NCI-H82 (cell line): ENCODE results near the gene RIMS4.
A peak's percentile ranks its signal among the peaks of the same experiment; 100 is the strongest.

ENCODE experiments used
- DNase-seq: peaks from one replicate; lab custom pipeline; 2025; lab: John Stamatoyannopoulos, UW

RIMS4 gene

DNA sequence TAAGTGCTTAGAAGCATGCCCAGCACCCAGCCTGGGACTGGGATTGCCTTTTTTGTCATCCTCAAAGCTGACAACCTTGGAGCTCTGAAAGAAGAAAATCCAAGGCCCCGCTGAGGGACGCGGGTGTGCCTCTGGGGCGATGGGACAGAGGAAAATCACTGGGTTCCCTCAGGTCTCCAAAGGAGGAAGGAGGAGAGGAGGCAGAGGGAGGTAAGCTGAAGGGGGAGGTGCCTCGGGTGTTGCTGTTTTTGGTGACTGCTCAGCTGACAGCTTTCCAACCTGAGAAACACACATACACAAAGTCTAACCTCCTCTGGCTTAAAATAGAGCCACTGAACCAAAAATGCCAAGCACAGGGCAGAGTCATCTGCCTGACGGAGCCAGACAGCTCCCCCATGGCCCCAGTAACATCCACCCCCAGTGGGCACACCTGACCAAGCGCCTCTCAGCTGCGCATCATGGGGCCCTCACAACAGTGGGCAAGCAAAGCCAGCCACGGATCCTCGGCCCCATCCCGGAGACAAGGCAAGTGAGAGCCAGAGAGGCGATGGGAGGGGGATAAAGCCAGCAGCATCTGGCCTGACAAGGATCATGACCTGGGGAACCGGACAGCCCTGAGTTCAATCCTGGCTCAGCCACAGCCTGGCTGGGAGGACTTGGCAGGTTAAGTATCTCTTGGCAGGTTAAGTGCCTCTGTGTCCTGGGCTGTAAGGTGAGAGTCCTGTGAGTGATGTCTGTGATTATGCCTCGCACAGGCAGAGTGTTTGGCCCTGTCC is 67.9 kb downstream of the RIMS4 start:
- DNase-seq, result peak; percentile 22

DNA sequence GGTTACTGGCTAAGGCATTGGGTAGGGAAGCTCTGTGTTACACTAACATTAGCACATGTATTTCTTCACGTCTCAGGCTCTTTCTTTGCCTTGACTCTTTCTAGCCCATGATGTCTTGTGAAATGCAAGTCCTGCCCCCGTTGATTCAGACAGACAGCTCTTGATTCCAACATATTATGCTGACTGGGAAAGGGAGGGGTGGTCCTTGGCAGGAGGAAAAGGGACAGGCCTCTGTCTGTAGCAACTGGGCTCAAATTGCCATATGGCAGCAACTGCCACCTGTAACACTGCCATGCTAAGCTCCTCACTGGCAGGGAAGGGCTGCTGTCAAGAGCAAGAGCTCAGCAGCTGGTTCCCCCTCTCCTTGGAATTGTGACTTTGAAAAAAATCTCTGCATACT is 70.4 kb downstream of the RIMS4 start:
- peak; percentile 92 for DNase-seq

GRCh38 chr20:44738813-44739477 is 71.4 kb downstream of the RIMS4 start:
- peak; percentile 98 for DNase-seq

DNA sequence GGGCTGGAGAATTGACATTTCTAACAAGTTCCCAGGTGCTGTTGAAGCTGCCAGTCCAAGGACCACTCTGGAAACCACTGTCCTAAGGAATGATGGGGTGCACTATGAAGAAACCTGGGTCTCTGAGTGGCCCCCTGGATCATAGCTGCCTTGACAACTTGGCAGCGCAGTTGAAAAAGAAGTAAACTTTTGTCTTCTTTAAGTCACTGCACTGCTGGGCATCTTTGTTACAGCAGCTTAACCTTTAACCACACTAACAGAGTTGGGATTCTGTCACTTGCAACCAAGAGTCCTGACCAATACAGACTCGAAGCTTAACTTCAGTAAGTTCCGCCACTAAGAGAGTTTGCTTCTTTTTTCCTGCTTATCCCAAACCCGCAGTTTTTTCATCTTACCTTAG is 73.2 kb downstream of the RIMS4 start:
- DNase-seq, result no peak

DNA sequence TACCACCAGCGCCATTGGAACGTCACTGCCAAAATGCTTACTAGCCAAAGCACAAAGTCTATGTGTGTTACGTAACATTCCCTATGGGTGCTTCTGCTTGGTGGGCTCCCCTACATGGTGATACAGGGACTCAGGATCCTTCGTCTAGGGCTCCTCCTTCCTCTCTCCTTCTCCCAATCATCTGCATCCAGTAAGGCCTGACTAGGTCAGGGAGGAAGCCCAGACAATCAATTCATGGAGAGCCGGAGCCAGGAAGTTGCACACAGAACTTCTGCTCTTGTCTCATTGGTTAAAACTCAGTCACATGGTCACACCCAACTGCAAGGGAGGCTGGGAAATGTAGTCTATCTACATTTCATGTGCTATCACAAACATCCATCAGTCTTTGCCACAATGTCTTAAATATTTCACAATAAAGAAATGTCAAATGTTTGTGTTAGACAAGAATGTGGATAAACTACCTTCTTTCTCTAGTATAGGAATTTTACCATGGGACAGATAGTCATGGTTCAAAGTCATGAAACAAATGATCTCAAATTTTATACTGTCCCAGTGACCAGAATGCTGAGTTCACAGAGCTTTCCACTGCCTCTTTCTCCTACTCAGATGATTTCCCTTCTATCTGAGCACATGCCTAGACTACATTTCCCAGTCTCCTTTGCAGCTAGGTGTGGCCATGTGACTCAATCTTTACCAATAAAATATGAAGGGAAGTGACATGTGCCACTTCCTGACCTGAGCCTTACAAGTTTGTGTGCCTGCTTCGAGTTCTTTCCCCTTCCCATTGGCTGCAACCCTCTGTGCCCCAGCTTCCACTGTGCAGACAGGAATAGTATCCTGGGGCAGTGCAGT is 74.0 kb downstream of the RIMS4 start:
- peak; percentile 94 for DNase-seq

DNA sequence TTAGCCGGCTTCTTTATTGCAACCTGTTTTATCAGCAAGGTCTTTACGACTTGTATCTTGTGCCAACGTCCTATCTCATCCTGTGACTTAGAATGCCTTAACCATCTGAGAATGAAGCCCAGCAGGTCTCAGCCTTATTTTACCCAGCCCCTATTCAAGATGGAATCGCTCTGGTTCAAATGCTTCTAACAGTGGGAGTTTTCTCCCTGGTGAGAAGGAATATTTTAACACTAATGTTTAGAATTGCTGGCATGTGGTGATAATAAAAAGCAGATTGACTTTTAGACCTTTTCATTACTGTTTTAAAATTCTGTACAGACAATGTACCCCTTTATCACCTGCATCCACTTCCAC is 74.6 kb downstream of the RIMS4 start:
- DNase-seq, result no peak

DNA sequence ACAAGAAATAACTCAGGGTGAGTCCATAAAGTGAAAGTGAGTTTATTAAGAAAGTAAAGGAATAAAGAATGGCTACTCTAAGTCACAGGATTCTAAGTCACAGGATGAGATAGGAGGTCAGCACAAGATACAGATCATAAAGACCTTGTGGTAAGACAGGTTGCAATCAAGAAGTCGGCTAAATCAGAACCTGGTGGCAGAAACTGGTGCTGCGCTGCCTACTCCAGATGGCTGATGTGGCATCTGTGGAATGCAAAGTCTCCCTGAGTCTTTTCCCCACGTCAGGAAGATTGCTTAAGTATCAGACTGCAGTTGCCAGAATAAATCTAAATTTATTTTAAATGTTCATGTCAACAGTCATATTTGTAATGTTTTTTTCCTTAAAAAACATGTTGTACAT is 75.4 kb downstream of the RIMS4 start:
- peak; percentile 49 for DNase-seq

DNA sequence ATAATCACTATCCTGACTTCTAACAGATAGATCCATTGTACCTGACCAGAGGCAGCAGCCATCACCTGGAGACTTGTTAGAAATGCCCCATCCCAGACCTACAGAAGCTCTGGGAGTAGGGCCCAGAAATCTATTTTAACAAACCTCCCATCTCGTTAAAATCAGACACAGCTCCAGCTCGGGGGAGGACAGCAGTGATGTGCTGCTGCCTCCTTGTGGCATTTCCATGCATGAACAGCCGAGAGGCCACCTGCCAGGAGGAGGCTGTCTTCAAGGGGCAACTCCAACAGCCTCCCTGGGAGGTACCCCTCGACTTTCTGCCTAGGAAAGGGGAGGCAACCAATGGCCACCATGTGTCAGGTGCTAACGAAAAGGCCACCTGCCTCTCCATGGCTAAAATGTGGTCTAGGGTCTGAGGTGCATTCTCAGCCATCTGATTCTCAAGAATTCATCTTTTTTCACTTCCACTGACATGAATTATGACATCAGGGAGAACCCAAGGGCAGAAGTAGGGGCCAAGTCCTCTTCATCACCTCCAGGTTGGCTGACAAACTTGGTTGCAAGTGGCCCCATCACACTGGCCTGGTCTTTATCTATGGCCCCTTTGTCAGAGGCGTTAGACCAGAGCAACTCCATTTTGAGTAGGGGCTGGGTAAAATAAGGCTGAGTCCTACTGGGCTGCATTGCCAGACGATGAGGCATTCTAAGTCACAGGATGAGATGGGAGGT is 76.8 kb downstream of the RIMS4 start:
- DNase-seq, result peak; percentile 86

GRCh38 chr20:44732327-44732726 is 78.0 kb downstream of the RIMS4 start:
- DNase-seq, result no peak

DNA sequence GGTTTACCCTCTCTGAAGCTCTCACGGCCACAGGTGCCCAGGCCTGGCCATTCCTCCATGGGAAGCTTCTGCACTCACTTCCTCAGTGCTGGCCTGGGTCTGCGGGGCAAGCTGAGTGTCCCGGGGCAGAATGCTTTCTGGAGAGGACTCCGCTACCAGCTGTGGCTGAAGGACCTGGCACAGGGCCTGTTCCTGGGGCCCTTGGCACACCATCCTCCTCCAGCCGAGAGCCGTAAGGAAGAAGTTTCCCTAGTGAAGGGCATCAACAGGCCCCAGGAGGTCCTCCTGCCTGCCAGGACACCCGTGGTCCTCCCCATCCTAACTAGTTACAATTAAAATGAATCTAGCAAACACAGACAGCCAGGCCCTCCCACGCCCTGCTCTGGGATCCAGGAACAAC is 78.7 kb downstream of the RIMS4 start:
- no peak for DNase-seq

DNA sequence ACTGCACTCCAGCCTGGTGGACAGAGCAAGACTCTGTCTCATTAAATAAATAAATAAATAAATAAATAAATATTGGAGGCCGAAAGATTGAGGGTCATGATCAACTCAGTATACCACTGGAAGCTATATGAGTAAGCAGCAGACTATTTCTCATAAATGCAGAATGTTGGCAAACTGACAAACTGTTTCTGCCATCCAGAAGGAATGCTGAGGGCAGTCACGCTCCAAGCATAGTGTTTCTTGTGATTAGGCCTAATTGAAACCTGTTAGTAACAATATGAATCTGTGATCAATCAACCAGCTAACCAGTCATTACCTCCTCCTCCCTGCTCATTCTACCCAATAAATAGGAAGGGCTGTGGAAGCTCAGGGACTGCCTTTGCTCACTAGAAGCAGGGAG is 79.9 kb downstream of the RIMS4 start:
- no peak for DNase-seq

- no peak for DNase-seq
Observed at GRCh38 chr20:44728801-44729443, 81.4 kb downstream of the RIMS4 start.

DNA sequence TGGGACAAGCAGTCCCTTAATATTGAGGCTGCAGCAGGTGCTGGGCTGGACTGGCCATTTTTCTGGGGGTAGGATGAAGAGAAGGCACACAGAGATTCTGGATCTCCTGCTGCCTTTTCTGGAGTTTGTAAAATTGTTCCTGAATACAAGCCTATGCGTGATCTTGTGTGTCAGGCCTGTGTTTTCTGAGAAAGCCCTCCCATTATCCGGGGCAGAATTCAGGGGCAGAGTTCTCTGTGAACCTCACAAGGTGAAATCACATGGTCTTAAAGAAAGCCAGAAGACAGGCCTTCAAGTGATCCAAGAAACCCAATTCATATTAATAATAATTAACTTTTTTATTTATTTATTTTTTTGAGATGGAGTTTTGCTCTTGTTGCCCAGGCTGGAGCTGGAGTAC is 82.7 kb downstream of the RIMS4 start:
- no peak for DNase-seq

DNA sequence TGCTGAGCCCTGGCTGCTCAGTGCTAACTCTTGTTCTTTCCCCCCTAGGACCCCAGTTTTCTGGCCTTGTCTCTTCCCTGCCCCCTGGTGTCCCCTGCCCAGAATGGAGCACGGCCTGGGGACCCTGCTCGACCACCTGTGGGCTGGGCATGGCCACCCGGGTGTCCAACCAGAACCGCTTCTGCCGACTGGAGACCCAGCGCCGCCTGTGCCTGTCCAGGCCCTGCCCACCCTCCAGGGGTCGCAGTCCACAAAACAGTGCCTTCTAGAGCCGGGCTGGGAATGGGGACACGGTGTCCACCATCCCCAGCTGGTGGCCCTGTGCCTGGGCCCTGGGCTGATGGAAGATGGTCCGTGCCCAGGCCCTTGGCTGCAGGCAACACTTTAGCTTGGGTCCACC is 83.3 kb downstream of the RIMS4 start:
- DNase-seq, result no peak

DNA sequence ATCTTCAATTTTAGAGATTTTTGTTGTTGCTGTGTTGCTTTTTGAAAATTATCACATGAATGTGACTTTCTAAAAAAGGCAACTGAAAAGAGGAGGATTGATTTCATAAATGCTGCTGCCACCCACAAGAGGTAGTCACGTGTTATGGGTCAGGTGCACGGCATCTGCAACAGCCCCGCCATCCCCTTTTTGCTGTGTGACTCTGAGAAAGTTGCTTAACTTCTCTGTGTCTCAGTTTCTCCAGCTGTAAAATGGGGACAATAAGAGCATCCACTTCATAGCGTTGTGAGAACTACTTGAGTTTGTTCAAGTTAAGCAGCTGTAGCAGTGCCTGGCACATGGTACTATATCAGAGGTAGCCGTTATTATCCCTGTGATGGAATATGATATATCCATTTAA is 84.5 kb downstream of the RIMS4 start:
- no peak for DNase-seq

GRCh38 chr20:44724423-44725091 is 85.8 kb downstream of the RIMS4 start:
- no peak for DNase-seq

DNA sequence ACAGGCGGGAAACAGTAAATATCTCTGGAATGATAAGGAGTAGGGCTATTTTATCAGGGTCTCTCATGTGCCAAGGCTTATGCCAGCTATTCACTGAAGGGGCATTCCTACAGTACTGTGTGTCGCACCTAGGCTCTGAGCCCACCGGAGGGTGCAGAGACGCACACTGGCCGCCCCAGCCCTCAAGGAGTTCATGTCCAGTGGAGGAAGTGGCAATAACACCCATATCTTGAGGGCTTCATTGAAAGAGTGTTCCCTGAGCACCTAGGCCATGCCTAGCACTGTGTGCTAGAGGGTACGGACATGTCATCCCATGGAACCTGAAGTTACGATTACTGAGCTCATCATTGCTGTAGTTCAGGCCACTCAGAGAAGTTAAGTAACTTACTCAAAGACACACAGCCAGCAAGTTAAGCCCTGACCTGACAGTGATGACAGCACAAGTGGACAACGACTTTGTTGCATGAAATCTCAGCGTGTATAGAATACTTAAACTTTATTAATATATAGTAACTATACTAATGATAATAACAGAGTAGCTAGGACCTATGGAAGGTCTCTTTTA is 86.5 kb downstream of the RIMS4 start:
- DNase-seq, result no peak

- DNase-seq, result no peak
Observed at GRCh38 chr20:44723391-44723790, 87.0 kb downstream of the RIMS4 start.

- DNase-seq, result no peak
Observed at GRCh38 chr20:44722990-44723389, 87.4 kb downstream of the RIMS4 start.

GRCh38 chr20:44721785-44722054 is 88.6 kb downstream of the RIMS4 start:
- DNase-seq, result no peak
